ENCODE data around the gene KRTAP20-4.

- TF ChIP-seq CTCF (IDR thresholded peaks at IDR 0.05): no peak
- TF ChIP-seq POLR2AphosphoS5 (IDR thresholded peaks at IDR 0.05): no peak
- no peak for TF ChIP-seq POLR2A (IDR thresholded peaks at IDR 0.05)
These were observed 30.1 kb upstream of the KRTAP20-4 start, which contains the start of gene KRTAP22-2 for GRCh38 chr21:30590297-30590696.

Measured in transverse colon (tissue), 4 donors.